GM19324 (cell line): ENCODE results near the gene OPN4.

Source experiments
- ATAC-seq: cut with Tn5 transposase; IDR thresholded peaks from one replicate; pipeline ENCODE4 v1.9.1; 2021; ENCODE audit warnings: mild to moderate bottlenecking, moderate library complexity; ENCODE audit not compliant: unreplicated experiment, low FRiP score

OPN4 gene

GRCh38 chr10:86693721-86694369 is 39.5 kb downstream of the OPN4 start:
- ATAC-seq, result no peak

DNA sequence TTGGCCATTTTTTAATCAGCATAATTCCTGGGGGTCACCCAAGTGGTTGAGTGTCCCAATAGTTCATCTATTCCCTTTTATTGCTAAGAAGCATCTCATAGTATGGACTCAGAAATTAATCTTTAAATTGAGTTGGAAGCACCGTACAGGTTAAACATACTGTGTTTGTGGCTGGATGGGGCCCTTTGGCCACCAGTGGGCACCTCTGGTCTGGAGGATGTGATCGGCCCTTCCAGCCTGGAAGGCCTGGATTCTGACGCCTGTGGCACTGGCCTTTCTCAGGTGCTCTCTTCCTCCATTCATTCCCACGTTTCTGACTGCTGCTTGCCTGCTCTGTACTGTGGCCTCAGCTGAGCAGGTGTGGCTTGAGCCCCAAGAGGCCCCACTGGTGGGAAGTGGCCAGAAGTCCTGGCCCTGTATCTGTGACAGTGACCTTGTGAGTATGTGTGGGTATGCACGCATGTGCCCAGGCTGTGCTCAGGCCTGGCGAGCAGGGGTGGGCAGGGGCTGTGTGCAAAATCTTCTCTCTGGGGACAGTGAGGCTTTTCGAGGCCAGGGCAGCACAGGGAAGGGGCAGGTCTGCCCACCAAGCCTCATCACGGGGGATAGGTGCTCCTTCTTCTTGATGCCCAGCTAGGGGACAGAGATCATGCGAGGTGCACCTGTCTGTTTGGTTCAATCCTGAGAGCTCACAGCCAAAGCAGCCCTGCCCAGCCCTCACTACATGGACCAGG is 44.0 kb downstream of the OPN4 start:
- ATAC-seq, result no peak

DNA sequence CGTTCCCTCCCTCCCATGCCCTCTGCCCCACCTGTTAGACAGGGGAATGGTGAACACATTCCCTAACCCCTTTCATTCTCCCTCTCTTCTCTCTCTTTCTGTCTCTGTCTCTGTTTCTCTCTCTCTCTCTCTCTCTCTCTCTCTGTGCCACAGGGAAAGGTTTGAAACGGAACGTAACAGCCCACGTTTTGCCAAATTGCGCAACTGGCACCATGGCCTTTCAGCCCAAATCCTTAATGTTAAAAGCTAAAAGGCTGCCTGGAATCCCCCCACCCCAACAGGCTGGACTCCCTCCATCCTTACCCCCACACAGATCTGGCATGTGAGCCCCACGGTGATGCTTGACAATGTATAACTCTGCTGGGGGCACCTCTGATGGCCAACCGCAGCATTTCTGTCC is 44.8 kb downstream of the OPN4 start:
- no peak for ATAC-seq

GRCh38 chr10:86699541-86699940 is 45.2 kb downstream of the OPN4 start:
- ATAC-seq, result no peak

- no peak for ATAC-seq
Observed at GRCh38 chr10:86699991-86700840, 45.9 kb downstream of the OPN4 start.

GRCh38 chr10:86700851-86701617 is 46.7 kb downstream of the OPN4 start:
- ATAC-seq, result no peak

- no peak for ATAC-seq
Observed at GRCh38 chr10:86703176-86703575, 48.8 kb downstream of the OPN4 start.

DNA sequence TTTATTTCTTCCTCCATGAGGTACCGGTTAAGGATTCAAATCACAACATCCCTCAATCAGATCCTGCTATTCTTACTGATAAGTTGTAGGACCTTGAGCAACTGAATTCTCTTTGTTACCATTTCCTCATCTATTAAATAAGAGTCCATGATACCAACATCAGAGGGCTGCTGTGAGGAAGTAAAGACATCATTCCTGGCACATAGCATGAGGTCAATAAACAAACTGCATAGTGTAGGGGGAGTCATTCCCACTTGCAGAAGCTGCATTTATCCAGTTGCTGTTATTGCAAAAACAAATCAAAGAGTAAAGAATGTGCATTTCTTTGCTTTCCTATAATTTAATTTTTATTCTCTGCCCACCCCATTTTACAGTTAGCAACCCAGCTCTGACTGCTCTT is 50.8 kb downstream of the OPN4 start:
- ATAC-seq, result no peak

DNA sequence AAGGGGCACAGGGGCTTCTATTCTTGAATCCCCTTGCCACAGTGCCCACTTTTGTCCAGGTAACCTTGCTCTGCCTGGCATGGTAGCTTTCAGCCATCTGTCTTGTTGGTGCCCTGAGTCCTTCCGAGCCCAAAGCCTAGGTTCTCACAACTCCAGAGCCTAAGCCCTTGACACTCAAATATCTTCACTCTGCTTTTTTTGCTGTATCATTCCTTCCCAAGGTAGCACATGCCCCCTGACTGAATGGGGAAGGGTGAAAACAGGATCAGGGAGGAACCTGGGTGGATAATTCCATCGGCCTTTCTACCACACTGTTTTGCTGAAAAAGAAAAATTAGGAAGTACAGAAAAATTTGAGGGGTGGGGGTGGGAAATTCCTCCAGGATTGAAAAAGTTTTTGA is 51.6 kb downstream of the OPN4 start:
- no peak for ATAC-seq

DNA sequence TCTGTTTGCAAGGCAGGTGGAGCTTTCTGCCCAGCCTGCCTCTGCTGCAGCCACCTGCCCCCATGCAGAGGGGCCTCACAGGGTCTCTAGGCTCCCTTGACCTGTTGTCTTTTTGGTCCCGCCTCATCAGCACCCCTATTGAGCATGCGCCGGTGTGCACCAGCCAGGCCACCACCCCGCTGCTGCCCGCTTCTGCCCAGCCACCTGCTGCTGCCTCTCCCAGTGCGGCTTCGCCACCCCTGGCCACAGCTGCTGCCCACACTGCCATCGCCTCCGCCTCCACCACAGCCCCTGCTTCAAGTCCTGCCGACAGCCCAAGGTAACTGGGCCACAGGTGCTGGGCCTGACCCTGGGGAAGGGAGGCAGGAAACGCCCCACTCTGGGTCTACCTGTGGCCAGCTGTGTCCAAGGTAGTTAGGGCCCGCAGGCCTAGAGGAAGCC is 52.1 kb downstream of the OPN4 start:
- ATAC-seq, result no peak

DNA sequence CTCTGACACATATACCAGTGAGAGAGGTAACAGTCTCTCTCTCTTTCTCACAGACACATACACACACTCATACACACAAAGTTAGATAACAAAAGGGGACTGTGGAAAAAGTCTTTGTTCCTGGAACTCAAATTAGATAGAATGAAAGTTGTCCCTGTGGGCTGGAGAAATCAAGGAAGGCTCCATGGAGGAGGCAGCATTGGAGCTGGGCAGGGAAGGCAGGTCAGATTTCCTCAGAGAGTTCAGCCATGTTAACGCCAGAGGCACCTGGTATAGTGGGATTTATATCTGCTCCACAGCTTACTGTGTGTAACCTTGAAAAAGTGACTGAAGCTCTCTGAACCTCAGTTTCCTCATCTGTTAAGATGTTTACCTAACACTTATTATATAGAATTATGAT is 52.6 kb downstream of the OPN4 start:
- no peak for ATAC-seq

GRCh38 chr10:86707505-86707904 is 53.2 kb downstream of the OPN4 start:
- ATAC-seq, result no peak

GRCh38 chr10:86708068-86708782 is 53.9 kb downstream of the OPN4 start:
- no peak for ATAC-seq

DNA sequence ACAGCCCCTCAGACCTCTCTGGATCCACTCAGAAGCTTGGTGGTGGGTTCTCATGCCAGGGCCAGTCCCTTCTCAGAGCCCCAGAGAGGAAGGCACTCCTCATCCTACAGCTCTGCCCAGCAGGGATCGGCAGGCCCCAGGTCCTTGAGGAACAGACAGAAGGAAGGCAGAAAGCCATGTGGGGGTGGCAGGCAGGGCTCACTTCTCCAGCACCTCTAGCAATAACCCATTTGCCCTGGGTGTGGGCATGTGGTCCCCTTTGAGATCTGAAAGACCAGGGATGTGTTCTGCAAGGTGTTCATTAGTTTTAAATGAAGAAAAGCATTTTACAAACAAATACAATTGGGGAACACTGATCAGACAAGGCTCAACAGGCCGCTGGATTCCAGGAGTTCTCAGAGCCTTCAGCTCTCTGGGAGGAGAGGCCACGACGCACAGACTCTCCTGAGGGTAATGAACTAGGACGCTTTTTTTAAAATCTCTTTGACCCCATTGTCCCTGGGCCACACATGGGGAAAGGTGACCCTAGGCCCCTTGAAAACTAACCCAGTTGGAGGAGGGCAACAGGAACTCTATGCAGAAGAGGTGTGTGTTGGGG is 54.5 kb downstream of the OPN4 start:
- no peak for ATAC-seq

- no peak for ATAC-seq
Observed at GRCh38 chr10:86709396-86710185, 55.2 kb downstream of the OPN4 start.

DNA sequence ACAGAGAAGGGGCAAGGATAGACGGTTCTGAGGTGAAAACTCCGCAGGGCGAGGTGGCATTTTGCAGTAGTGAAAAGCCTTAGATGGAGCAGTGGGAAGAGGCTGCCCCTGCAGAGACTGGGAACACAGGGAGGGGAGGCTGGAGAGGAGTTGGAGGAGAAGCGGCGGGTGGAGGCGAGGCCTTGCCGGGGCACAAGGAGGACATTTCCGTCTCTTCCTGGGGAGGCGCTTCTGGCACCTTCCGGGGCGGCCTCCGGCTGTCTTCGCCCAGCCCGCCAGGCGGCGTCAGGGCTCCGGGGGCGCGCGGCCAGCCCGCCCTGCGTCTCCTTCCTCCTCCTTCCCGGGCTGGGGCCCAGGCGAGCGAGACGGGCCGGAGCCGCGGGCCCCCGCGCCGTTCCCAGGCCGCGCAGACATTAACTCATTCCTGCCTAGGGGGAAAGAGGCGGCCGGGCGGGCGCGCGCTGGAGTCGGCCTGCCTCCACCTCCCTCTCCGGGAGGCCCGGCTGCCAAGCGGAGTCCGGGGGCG is 56.7 kb downstream of the OPN4 start:
- ATAC-seq, result peak; percentile 87

DNA sequence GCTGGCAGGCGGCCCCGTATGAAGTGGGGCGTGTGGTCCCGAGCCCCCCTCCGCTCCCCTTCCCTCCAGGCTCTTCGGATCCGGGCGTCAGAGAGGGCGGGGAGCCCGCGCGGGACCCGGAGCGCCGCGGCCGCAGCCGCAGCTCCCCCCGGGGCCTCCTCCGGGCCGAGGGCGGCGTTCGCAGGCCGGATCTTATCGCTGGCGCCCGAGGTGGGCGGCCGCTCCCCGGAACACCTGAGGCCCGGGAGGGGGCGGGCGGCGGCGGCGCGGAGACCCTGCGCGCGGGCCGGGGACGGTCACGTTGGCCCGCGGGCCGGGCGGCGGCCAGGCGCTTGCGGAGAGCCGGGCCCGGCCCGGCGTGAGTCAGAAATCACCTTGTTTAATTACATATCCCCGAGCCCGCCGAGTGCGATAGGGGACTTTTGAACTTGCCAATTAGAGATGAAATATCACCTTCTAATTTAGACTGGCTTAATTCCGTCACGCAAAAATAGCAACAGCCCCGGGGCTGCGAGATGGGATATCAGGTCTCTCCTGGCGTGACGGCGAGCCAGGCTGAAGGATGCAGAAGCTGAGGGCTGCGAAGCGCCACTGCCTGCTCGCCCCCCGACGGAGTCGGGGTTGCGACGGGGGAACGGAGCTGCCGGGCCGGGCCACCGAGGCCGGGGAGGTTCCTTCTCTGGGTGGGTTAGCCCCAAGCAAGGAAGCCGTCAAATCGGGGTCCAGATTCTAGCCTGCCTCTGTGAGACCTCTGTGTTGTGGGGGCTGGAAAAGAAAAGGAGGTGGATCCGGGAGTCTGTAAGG is 57.4 kb downstream of the OPN4 start:
- peak; percentile 58 for ATAC-seq

DNA sequence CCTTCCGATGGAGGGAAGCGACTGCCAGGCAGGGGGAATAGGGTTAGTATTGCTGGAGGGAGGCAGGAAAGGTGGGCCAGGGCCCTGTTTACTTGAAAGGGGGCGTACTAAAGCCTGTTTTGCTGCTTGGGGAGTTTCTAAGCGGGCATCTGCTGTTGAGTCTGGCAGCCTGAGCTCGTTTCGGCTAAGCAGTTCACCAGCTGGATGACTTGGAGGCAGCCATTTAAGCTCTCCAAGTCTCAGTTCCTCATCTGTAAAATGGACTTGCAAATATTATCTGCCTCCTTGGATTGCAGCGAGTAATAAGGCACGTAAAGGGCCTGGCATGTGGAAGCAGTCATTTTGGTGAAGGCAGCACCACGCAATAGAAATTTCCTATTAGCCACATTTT is 58.0 kb downstream of the OPN4 start:
- ATAC-seq, result no peak
